ENCODE measurements around the gene STXBP3.

- TF ChIP-seq, protein P1, sequence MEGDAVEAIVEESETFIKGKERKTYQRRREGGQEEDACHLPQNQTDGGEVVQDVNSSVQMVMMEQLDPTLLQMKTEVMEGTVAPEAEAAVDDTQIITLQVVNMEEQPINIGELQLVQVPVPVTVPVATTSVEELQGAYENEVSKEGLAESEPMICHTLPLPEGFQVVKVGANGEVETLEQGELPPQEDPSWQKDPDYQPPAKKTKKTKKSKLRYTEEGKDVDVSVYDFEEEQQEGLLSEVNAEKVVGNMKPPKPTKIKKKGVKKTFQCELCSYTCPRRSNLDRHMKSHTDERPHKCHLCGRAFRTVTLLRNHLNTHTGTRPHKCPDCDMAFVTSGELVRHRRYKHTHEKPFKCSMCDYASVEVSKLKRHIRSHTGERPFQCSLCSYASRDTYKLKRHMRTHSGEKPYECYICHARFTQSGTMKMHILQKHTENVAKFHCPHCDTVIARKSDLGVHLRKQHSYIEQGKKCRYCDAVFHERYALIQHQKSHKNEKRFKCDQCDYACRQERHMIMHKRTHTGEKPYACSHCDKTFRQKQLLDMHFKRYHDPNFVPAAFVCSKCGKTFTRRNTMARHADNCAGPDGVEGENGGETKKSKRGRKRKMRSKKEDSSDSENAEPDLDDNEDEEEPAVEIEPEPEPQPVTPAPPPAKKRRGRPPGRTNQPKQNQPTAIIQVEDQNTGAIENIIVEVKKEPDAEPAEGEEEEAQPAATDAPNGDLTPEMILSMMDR (IDR thresholded peaks at IDR 0.05; ENCODE audit: low read depth, low read length), result no peak
- no peak for TF ChIP-seq EZH2phosphoT487 (IDR thresholded peaks at IDR 0.05; ENCODE audit: low read depth)
These were observed 39.8 kb upstream of the STXBP3 start for GRCh38 chr1:108706643-108707042.

All from OCI-LY3 (cell line).